Uterus (tissue), 2 donors: Measurements from ENCODE around the gene FJX1.

Experiments used
- CTCF ChIP-seq, 4 experiments: fragments of 200-600 bp in 2 of 4; fragments of 450-650 bp in 2 of 4; sonication (generic) in 2 of 4; IDR thresholded peaks; one replicate each; pipeline ENCODE4 v1.5.1; 2016 to 2019; ENCODE audit warnings: antibody characterized with exemption in 4 of 4, mild to moderate bottlenecking in 2 of 4, moderate library complexity in 1 of 4
- POLR2A ChIP-seq, 2 donors: fragments of 450-650 bp; IDR thresholded peaks; one replicate each; pipeline ENCODE4 v1.6.1; 2016; ENCODE audit warnings: antibody characterized with exemption in 2 of 2, mild to moderate bottlenecking in 1 of 2, moderate library complexity in 1 of 2

GRCh38 chr11:35602979-35603378 lies 15.3 kb upstream of the FJX1 start:
- TF ChIP-seq POLR2A (IDR thresholded peaks at IDR 0.05) = no peak
- no peak for TF ChIP-seq CTCF (IDR thresholded peaks at IDR 0.05)
